ENCODE results near the gene SPNS2.

The SPNS2 gene

GRCh38 chr17:4520060-4520893 lies 21.6 kb downstream of the SPNS2 start:
- no peak for DNase-seq (ENCODE audit: low read depth in 2 of 2)

GRCh38 chr17:4520894-4521600 lies 22.4 kb downstream of the SPNS2 start:
- DNase-seq (ENCODE audit: low read depth in 2 of 2) = no peak

GRCh38 chr17:4522661-4523060 lies 24.0 kb downstream of the SPNS2 start:
- no peak for DNase-seq (ENCODE audit: low read depth in 2 of 2)

GRCh38 chr17:4523946-4524345 lies 25.3 kb downstream of the SPNS2 start:
- DNase-seq (ENCODE audit: low read depth in 2 of 2) = no peak

GRCh38 chr17:4525691-4526397 lies 27.2 kb downstream of the SPNS2 start:
- DNase-seq (ENCODE audit: low read depth in 2 of 2) = no peak

- no peak for DNase-seq (ENCODE audit: low read depth in 2 of 2)
Observed at GRCh38 chr17:4527134-4527533, 28.5 kb downstream of the SPNS2 start.

GRCh38 chr17:4527566-4528125 lies 29.0 kb downstream of the SPNS2 start:
- no peak for DNase-seq (ENCODE audit: low read depth in 2 of 2)

GRCh38 chr17:4529533-4530152 lies 31.0 kb downstream of the SPNS2 start:
- DNase-seq (ENCODE audit: low read depth in 2 of 2) = no peak

GRCh38 chr17:4530799-4531730 lies 32.4 kb downstream of the SPNS2 start:
- no peak for DNase-seq (ENCODE audit: low read depth in 2 of 2)

- no peak for DNase-seq (ENCODE audit: low read depth in 2 of 2)
Observed at GRCh38 chr17:4531988-4532736, 33.5 kb downstream of the SPNS2 start.

GRCh38 chr17:4532860-4533522 lies 34.3 kb downstream of the SPNS2 start:
- no peak for DNase-seq (ENCODE audit: low read depth in 2 of 2)

GRCh38 chr17:4533523-4534504 lies 35.1 kb downstream of the SPNS2 start:
- DNase-seq (ENCODE audit: low read depth in 2 of 2) = no peak

- no peak for DNase-seq (ENCODE audit: low read depth in 2 of 2)
Observed at GRCh38 chr17:4534515-4534914, 35.8 kb downstream of the SPNS2 start.

GRCh38 chr17:4534928-4535666 lies 36.4 kb downstream of the SPNS2 start:
- DNase-seq (ENCODE audit: low read depth in 2 of 2) = no peak

GRCh38 chr17:4535667-4536258 lies 37.1 kb downstream of the SPNS2 start:
- no peak for DNase-seq (ENCODE audit: low read depth in 2 of 2)

- DNase-seq (ENCODE audit: low read depth in 2 of 2) = no peak
Observed at GRCh38 chr17:4536259-4536741, 37.6 kb downstream of the SPNS2 start.

Measured in stimulated activated CD8-positive, alpha-beta memory T cell treated with anti-CD3 and anti-CD28 coated beads, Interleukin-2, amount 100 ng/mL, for 1 hour (primary cell).